Midbrain (tissue), 1 donor: ENCODE data around the gene NR2E3.

Experiments used
- DNase-seq: peaks from one replicate; lab custom pipeline; 2025; lab: John Stamatoyannopoulos, UW

Gene NR2E3

GRCh38 chr15:71810256-71811035 lies at the start of gene NR2E3:
TSS of gene NR2E3 (plus strand) at chr15:71810554. CDS start at chr15:71810744, 190 bp downstream.
- no peak for DNase-seq

GRCh38 chr15:71760852-71761251 lies 49.5 kb upstream of the NR2E3 start:
- no peak for DNase-seq

GRCh38 chr15:71761649-71762048 lies 48.7 kb upstream of the NR2E3 start:
- no peak for DNase-seq

- DNase-seq = no peak
Measured at GRCh38 chr15:71768184-71768583, 42.2 kb upstream of the NR2E3 start.

- no peak for DNase-seq
Measured at GRCh38 chr15:71773206-71773859, 37.0 kb upstream of the NR2E3 start.

- no peak for DNase-seq
Measured at GRCh38 chr15:71775856-71776255, 34.5 kb upstream of the NR2E3 start.

GRCh38 chr15:71776304-71776703 lies 34.0 kb upstream of the NR2E3 start:
- DNase-seq = no peak

- DNase-seq = no peak
Measured at GRCh38 chr15:71777216-71777943, 33.0 kb upstream of the NR2E3 start.

- DNase-seq = no peak
Measured at GRCh38 chr15:71779073-71779797, 31.1 kb upstream of the NR2E3 start.

GRCh38 chr15:71780115-71780976 lies 30.0 kb upstream of the NR2E3 start:
- DNase-seq = peak; percentile 26

GRCh38 chr15:71781179-71781964 lies 29.0 kb upstream of the NR2E3 start:
- no peak for DNase-seq

- DNase-seq = no peak
Measured at GRCh38 chr15:71781965-71782265, 28.4 kb upstream of the NR2E3 start.

GRCh38 chr15:71782422-71783165 lies 27.8 kb upstream of the NR2E3 start:
- no peak for DNase-seq

GRCh38 chr15:71784719-71785118 lies 25.6 kb upstream of the NR2E3 start:
- no peak for DNase-seq

GRCh38 chr15:71785996-71786395 lies 24.4 kb upstream of the NR2E3 start:
- no peak for DNase-seq

- no peak for DNase-seq
Measured at GRCh38 chr15:71786673-71787072, 23.7 kb upstream of the NR2E3 start.

- DNase-seq = no peak
Measured at GRCh38 chr15:71788646-71789579, 21.4 kb upstream of the NR2E3 start.

GRCh38 chr15:71789616-71790015 lies 20.7 kb upstream of the NR2E3 start:
- DNase-seq = no peak

GRCh38 chr15:71790081-71790480 lies 20.3 kb upstream of the NR2E3 start:
- no peak for DNase-seq
